HG03064 (cell line): Measurements from ENCODE around the gene EEFSEC.

Source experiments
- ATAC-seq: cut with Tn5 transposase; IDR thresholded peaks from one replicate; pipeline ENCODE4 v1.9.1; 2021; ENCODE audit warnings: low read depth; ENCODE audit not compliant: unreplicated experiment

Gene EEFSEC

DNA sequence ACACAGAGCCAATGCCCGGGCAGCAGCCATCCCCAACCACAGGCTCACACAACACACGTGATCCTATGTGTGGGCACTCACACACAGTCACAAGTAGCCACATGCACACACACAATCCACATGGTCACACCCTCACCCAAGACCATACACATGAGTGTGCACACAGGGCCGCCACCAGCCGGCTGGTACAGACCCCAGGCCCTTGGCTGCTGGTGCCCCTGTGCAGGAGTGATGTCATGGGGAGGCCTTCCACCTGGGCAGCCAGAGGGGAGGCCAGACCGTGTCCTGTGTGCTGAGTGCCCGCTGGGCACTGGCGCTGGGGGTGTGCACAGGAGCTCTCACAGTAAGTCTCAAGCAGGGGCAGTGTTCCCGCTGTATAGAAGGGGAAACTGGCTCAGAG lies 276.5 kb downstream of the EEFSEC start:
- no peak for ATAC-seq

DNA sequence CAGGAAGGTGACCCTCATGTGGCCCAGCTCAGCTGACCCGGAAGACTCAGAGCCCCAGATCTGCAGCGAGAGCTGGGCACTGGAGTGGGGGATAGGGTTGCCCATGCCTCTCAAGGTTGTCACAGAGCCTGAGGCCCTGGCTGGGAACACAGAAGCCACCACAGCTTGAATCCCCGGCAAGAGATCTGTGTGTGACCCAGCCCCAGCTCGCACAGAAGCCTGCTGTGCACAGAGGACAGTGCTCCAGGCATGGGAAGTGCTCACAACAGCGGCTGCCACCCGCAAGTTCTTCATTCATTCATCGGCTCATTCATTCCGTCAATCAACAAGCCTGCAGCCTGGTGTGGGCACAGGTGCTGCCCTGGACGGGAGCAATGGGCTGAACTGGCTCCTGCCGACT lies 277.0 kb downstream of the EEFSEC start:
- ATAC-seq = no peak

DNA sequence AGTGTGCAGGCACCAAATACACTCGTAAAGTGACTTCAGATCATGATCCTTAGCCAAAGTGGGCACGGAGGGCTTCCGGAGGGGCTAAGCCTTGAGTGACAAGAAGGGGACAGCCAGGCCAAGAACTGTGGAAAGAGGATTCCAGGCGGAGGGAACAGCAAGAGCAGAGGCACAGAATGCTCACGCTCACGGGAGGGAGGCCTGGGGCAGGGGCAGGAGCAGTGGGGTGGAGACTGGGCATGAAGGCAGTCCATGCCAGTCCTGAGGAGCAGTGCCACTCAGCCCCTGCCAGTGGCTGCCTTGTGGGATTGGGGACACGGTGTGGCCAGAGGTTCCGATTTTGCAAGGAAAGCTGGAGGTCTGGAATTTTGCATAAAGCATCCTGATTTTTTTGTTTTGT lies 277.4 kb downstream of the EEFSEC start:
- ATAC-seq = no peak

DNA sequence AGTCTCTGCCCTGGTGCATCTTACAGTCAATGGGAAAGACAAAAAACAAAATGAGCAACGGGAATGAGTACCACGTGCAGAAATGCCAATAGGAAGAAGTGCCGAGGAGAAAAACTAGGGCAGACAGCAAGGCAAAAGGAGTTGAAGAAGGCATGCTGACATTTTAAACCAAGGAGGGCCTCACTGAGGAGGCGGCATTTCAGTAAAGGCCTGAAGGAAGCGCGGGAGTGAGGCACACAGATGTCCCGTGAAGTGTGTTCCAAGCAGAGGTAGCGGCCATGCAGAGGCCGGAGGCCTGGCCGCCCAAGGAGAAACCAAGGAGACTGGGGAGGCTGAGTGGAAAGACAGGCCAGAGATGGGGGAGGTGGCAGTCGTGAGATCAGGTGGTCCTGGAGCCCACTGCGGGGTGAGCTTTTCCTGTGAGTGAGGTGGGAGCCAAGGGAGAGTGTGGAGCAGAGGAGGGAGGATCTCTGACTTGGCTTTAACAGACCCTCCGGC lies 278.6 kb downstream of the EEFSEC start:
- no peak for ATAC-seq

DNA sequence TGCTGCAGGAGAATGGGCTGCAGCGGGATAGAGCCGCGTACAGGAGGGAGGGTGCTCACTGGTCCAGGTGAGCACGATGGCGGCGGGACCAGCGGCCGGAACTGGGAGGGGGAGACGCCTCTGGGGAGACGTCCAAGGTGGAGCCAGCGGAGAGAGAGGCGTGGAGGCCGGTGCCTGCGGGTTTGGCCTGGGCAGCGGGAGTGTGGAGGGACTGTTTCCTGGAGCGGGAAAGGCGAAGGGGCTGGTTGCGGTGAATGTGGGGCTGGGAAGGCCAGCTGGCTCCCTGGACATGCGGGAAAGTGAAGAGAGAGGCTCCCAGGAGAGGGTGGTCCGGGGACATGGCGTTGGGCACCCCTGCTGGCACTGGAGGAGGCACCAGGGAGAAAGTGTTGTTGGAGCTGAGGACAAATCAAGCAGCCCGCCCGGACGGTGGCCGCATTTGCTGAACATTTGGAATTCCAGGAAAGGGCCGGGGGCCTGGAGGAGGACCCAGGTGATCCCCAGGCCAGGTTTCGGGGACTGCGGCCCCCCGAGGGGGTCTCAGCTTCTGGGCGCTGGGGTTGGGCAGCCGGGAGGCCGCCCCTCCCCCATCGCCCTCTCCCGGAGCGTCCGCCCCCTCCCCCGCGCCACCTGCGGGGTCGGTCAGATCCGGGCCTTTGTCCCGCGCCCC lies 279.2 kb downstream of the EEFSEC start:
- no peak for ATAC-seq

DNA sequence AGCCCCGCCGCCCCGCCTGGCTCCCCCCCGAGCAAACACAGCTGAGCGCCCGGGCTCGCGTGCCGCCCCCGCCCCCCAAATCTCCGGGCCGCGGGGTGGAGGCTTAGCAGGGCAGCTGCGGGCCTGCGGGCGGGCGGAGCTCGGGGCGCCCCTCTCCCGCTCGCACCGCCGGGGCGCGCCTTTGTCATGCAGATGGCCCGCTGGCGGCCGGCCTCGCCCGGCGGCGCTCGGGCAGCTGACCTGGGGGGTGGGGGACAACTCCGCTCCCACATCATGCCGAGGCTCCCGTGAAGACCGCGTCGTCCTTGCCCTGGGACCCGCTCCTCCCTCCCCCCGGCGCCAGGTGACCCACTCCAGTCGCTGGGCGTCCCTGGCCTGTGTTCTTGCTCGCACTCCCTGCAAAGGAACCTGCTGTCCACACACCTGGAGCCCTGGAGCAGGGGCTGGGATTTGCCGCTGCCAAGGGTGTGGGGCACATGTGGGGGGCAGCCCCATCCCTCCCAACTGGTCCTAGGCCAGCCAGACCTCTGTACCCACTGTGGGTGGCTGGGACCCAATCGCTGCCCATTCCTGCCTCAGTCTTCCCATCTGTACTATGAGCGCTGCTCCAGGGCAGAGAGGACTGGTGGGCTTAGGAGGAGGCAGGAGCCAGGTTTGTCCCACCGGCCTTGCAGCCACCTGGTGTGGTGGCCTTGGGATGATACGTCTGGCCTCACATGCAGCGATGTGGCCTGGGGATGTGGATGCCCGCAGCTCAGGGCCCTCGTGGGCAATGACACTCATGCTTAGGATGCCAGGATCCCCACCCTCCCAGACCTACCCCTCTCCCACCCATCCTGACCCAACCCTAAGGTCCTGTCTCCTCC lies 279.9 kb downstream of the EEFSEC start:
- no peak for ATAC-seq

DNA sequence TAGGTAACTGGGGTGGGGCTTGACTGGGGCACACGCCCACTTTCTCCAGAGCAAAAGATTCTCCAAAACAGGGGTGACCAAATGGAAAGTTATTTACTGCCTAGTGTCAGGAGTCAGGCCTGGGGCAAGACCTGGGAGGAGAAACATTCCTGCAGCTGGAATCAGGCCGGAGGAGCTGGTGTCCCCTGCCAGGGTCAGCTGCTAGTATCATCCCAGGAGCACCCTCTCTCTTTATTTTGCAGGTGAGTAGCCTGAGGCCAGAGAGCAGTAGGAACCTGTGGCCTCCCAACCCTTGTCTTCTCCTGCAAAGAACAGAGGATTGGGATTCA lies 280.5 kb downstream of the EEFSEC start:
- ATAC-seq = no peak

DNA sequence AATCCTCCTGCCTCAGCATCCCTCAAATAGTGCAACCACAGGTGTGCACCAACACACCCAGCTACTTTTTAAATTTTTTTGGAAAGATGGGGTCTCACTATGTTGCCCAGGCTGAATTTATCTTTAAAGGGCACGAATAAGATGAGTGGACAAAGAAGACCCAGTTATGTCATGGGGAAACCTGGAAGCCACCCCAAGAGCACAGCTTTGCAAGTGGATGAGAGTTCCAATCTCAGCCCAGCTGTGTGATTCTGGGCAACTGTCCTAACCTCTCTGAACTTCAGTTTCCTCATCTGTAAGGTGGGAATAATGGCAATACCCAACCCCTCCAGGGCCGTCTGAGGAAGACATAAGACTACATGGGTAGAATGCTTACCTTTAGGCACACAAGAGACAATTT lies 281.2 kb downstream of the EEFSEC start:
- no peak for ATAC-seq

DNA sequence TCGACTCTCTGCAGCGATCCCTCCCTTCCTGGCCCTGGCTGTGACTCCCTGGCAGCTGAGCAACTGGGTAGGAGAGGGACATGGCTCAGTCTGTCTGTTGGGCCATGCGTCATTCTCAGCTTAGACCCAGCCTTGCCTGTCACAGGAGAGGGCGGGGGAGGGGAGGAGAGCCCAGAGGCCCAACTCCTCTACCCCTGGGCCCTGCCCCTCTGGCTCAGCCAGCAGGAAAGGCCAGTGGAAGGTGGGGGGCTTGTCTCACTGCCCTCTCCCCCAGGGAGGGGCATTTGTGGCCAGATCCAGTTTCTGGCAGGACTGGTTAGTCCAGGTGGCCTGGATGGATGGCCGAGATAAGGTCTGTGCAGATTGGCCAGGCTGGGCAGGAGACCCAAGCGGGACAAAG lies 281.8 kb downstream of the EEFSEC start:
- no peak for ATAC-seq

DNA sequence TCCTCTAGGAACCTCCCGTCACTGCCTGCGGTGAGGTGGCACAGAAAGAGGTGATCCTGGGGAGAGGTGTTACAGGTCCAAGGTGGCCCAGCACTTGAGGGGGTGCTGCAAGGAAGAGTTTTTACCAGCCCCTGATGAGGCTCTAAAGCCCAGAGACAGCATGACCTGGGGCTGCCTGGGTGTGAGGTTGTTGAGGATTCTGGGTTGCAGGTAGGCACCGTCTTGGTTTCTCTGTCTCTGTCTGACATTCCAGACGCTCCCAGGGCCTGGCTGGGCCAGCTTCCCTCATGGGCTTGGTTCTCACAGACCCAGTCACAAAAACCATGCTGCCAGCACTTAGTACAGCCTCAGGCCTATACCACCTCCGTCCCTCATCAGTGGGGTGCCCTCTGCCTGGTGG lies 282.3 kb downstream of the EEFSEC start:
- ATAC-seq = no peak

DNA sequence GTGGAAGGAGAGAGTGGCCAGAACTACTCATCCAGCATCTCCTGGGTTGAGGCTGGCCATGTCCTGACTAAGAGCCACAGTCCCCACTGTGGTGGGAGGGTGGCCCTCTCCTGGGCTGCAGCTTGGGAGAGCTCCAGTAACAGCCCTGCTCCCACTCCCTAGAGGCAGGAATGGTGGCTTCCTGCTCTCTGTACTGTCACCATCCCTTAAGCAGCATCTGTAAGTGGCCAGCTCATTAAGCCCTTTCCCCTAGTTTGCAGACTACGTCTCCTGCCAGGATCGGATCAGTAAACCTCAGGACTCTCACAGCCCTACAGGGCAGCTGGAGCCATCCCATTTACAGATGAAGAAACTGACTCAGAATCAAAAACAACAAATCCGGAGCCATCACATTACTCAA lies 282.9 kb downstream of the EEFSEC start:
- no peak for ATAC-seq

DNA sequence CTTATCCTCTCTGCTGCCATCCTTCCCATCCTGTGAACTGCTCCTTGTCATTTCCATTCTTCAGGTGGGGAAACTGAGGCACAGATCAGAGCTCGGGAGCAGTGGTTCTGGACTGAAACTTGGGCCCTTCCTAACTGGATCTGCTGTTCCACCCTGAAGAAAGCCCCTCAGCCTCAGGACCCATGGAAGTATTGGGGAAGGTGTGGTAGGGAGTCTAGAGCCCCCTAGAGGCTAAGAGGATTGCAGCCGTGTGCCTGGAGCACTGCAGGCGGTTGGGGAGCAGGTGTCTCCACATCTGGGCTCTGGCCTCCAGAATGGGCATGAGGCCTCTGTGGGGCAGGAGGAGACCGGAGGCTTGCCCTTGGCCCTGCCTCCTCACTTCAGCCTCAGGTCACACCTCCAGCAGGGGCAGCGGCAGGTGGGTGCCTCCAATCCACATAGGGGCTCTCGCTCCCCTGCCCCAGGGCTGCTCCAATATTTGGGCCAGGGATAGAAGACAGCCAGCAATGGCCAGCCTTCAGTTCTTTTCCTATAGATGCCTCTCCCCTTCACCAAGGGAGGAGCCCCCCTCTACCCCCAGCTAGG lies 285.3 kb downstream of the EEFSEC start:
- no peak for ATAC-seq

DNA sequence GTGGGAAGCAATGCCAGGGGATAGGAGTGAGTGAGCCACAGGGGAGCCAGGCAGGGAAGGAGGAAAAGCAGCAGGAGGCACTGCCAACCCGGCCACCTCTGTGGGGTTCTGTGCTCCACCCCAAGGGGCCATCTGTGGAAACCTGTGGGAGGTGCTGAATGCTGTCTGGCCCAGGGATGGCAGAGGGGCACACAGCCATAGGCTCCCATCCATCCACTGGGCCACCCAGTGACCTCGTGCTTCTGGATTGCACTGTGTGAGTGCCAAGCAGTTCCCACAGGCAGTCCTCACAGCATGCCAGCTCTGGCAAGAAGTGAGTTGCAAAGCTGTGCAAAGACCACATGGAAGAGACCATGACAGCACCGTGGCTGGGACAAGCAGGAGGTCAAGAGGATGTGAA lies 285.9 kb downstream of the EEFSEC start:
- no peak for ATAC-seq

DNA sequence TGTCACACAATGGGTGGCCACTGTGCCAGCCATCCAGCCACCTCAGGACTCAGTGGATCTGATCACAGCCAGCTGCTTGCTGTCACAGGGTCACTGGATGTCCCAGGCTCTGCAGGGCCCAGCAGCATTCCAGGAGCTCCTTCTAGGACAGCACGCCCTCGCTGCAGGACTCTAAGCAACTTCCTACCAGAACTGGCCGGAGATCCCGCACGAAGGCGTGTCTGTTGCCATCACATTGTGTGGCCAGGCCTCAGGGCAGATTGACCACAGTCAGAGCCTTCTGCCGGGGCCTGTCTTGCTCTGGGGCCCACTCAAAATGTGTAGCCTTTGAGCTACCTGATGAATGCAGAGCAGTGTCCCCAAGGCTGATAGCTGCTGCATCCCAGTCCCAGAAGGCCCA lies 288.8 kb downstream of the EEFSEC start:
- ATAC-seq = no peak

DNA sequence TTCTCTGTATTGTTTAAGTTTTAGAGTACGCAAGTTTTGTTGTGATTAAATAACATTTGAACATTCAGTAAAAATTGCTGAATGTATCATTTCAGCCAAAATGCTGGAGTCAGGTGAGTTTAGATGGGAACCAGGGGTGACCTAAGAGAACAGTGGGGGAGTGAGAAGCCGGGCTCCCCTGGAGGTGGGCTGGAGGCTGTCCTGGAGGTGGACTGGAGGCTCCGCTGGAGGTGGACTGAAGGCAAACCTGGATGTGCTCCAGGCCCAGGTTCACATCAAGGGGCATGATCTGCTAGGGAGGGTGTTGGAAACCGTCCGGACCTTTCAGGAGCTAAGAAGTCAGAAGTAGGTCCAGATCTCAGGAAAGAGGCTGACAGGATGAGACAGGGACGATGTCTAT lies 289.7 kb downstream of the EEFSEC start:
- ATAC-seq = no peak

DNA sequence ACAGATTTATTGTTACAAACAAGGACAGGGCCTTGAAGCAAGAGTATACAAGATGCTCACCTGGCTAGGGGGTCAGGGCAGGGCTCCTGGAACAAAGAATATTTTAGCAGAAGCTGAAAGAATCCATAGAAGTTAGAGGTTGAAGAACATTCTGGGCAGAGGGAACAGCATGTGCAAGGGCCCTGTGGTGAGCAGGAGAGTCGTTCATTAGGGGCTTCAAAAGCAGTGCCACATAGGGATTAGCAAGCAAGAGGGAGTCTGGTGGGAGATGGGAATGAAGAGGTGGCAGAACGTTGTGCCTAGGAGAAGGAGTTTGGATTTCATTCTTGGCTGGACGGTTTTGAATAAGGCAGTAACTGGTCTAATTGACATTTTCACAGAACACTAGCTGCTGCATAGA lies 290.5 kb downstream of the EEFSEC start:
- ATAC-seq = no peak

DNA sequence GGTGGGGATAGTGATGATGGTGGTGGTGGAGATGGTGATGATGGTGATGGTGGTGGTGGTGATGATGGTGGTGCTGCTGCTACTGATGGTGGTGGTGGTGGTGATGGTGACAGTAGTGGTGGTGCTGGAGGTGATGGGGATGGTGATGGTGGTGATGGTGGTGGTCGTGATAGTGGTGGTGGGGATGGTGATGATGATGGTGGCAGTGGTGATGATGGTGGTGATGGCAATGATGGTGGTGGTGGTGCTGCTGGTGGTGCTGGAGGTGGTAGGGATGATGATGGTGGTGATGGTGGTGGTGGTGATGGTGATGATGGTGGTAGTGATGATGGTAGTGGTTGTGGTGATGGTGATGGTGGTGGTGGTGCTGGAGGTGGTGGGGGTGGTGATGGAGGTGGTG lies 292.1 kb downstream of the EEFSEC start:
- no peak for ATAC-seq

DNA sequence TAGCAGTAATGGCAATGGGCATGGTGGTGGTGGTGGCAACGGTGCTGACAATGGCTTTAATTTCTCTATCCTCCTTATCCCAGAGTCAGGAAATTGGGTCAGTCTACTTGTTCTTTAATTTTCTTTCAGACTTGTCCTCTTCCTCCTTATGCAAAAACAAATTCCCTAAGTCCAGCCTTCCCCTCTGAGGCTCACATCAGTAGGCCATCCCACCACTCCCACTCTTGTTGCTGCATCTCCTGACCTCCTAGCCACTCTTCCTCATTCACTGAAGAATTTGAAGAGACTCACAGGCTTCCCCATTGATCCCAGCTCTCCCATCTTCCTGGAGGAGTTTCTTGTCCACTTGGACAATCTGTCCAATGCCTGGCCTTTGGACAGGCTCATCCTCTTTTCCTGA lies 293.5 kb downstream of the EEFSEC start:
- no peak for ATAC-seq

DNA sequence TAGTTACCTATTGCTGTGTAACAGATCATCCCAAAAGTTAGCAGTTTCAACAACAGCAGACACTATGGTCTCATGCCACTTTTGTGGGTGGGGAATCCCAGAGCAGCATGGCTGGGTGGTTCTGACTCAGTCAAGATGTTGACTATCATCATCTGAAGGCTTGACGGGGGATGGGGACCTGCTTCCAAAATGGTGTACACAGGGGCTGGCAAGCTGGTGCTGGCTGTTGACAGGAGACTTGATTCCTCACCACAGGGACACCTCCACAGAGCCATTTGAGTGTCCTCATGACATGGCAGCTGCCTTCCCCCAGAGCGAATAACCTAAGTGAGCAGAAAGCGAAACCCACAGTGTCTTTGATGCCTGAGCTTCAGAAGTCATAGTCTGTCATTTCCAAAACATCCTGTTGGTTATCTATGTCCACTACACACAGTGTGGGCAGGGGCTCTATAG lies 294.3 kb downstream of the EEFSEC start:
- no peak for ATAC-seq

DNA sequence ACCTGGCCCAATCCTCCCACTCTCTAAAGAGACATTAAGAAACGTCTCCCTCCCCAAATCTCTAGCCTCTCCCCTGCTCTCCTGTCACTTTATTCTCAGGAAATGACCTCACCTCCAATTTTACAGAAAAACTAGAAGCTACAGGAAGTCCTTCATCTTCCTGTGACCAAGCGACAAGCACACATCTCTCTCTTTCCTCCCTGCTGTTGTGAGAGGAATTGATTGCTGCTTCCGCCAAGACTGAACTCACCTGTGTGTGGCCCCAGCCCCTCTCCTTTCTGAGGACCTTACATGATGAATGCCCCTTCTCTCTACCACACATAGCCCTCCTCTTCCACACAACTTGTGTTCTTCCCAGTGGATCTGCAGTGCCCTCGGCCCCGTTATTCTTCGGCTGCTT lies 295.2 kb downstream of the EEFSEC start:
- no peak for ATAC-seq

DNA sequence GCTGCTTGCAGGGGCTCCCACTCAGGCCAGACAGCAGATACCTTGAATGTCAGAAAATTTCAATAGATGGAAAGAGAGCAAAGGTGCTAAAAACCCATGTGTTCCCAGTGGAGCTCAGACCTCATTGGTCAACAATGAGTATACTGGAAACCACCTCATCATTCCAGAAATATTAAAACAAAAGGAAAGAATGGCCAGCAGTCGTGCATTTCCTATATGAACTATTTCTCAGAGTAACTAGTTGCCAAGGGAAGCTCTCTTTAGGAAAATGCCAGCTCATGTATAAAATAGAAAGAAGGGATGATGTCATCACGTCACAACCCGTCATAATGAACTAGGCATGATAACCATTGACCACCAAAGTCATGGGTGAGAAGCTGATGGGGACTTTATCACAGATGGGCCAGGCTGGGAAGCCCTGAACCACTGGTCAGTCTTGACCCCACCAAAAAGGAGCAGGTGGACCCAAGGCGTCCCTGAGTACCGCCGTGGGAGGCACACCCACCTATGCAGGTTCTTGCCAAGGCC lies 295.9 kb downstream of the EEFSEC start:
- ATAC-seq = no peak
